Vagina (tissue), 2 donors: ENCODE measurements around the gene TRABD2B.

Source experiments
- POLR2A ChIP-seq, 2 donors: fragments of 450-650 bp; IDR thresholded peaks; one replicate each; pipeline ENCODE4 v1.6.1; 2017; ENCODE audit warnings: antibody characterized with exemption in 2 of 2, mild to moderate bottlenecking in 2 of 2, moderate library complexity in 2 of 2
- POLR2AphosphoS5 ChIP-seq, 2 donors: sonication (generic); formaldehyde crosslinking; IDR thresholded peaks; one replicate each; pipeline ENCODE4 v1.9.0; 2017; ENCODE audit warnings: antibody characterized with exemption in 2 of 2, mild to moderate bottlenecking in 2 of 2, low read depth in 1 of 2; ENCODE audit not compliant: insufficient read depth in 1 of 2
- TF ChIP-seq, protein P1 (sequence below), 3 experiments: fragments of 450-650 bp in 2 of 3; fragments of 200-600 bp in 1 of 3; sonication (generic) in 1 of 3; IDR thresholded peaks; one replicate each; pipeline ENCODE4 v1.5.1; 2017 to 2019; ENCODE audit warnings: antibody characterized with exemption in 3 of 3, mild to moderate bottlenecking in 2 of 3, moderate library complexity in 2 of 3

DNA sequence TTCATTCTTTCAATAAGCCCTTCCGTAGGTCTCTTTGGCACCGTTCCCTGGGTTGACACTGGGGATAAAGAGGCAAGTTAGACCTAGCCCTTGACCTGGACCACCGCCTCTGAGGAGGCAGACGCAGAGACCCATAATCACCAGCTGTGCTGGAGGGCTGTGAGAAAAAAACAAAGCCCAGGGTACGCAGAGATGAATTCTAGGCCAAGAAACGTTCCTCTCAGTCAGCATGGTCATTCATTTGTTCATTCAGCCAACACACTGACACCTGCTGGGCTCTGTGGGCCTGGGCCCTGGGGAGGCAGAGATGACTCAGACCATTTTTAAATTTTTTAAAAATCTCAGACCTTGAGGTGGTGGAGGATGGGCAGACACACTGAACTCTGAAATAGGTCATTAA is 26.3 kb upstream of the TRABD2B start:
- TF ChIP-seq, protein P1, sequence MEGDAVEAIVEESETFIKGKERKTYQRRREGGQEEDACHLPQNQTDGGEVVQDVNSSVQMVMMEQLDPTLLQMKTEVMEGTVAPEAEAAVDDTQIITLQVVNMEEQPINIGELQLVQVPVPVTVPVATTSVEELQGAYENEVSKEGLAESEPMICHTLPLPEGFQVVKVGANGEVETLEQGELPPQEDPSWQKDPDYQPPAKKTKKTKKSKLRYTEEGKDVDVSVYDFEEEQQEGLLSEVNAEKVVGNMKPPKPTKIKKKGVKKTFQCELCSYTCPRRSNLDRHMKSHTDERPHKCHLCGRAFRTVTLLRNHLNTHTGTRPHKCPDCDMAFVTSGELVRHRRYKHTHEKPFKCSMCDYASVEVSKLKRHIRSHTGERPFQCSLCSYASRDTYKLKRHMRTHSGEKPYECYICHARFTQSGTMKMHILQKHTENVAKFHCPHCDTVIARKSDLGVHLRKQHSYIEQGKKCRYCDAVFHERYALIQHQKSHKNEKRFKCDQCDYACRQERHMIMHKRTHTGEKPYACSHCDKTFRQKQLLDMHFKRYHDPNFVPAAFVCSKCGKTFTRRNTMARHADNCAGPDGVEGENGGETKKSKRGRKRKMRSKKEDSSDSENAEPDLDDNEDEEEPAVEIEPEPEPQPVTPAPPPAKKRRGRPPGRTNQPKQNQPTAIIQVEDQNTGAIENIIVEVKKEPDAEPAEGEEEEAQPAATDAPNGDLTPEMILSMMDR (IDR thresholded peaks at IDR 0.05), result no peak
- no peak for TF ChIP-seq POLR2A (IDR thresholded peaks at IDR 0.05)
- TF ChIP-seq POLR2AphosphoS5 (IDR thresholded peaks at IDR 0.05; ENCODE audit: insufficient read depth in 1 of 2, low read depth in 1 of 2), result no peak
